Left lung (tissue), 10 donors: ENCODE measurements around the gene AAMP. TPM values are rescaled to one million over a fixed set of nuclear protein-coding genes. Genes with fewer than 3 reads are reported as not detected.
A peak's percentile ranks its signal among the peaks of the same experiment; 100 is the strongest.

Experiments used
- ATAC-seq: fragments of 200-7000 bp; cut with Tn5 transposase; one replicate; pipeline ENCODE4 v1.9.1; 2020; ENCODE audit warnings: moderate library complexity
- DNase-seq, 4 donors: peaks; one replicate each; pipeline ENCODE4 v3.0.0-alpha.2; 2013 to 2020
- H3K27ac ChIP-seq, 2 donors: fragments of 200-600 bp; sonication (generic) in 1 of 2; one replicate each; pipeline versions ENCODE4 v1.5.0 to v1.8.0; 2020 to 2021
- H3K27me3 ChIP-seq, 2 donors: fragments of 200-600 bp; sonication (generic) in 1 of 2; one replicate each; pipeline versions ENCODE4 v1.5.0 to v1.8.0; 2020 to 2021
- H3K36me3 ChIP-seq, 2 donors: fragments of 200-600 bp; sonication (generic) in 1 of 2; one replicate each; pipeline versions ENCODE4 v1.5.0 to v1.8.0; 2020 to 2021
- H3K4me1 ChIP-seq, 2 donors: fragments of 200-600 bp; one replicate each; pipeline ENCODE4 v1.8.0; 2021
- H3K4me3 ChIP-seq, 2 donors: fragments of 200-600 bp; sonication (generic) in 1 of 2; one replicate each; pipeline versions ENCODE4 v1.5.0 to v1.8.0; 2020 to 2021; ENCODE audit warnings: mild to moderate bottlenecking in 1 of 2
- H3K9me3 ChIP-seq, 2 donors: fragments of 200-600 bp; sonication (generic) in 1 of 2; one replicate each; pipeline versions ENCODE4 v1.5.0 to v1.8.0; 2020 to 2021
- intact Hi-C, 2 donors: fragments of 100-400 bp; cut with DNase I; formaldehyde crosslinking; loops; one replicate each; pipeline versions ENCODE4 v1.11.2 to v1.14.2; 2022
- polyA plus RNA-seq, 6 donors: library from polyadenylated mRNA; unstranded; fragments of 120-200 nt; gene quantifications; one replicate each; pipeline ENCODE4 v1.2.1, GENCODE V29; 2013; ENCODE audit not compliant: insufficient read length in 6 of 6
- total RNA-seq, 2 donors: library from RNA; stranded (reverse); fragmentation: NEBNext Ultra II Directional; extraction: Animal tissue kit (Norgen Biotek cat#: 25700); gene quantifications; one replicate each; pipeline ENCODE4 v1.2.1, GENCODE V29; 2021
- TF ChIP-seq, protein P1 (sequence below), 2 donors: fragments of 200-600 bp; sonication (generic) in 1 of 2; IDR thresholded peaks; one replicate each; pipeline versions ENCODE4 v1.5.0 to v1.8.0; 2021; ENCODE audit warnings: antibody characterized with exemption in 2 of 2
- donor health status: DM: no; HTN: yes; CAD: no.
- donor health status: DM: no; HTN: no; CAD: no.

Gene AAMP
- total and polyA plus RNA-seq, 8 donors, result 55.2 to 120 (median 113) TPM

DNA sequence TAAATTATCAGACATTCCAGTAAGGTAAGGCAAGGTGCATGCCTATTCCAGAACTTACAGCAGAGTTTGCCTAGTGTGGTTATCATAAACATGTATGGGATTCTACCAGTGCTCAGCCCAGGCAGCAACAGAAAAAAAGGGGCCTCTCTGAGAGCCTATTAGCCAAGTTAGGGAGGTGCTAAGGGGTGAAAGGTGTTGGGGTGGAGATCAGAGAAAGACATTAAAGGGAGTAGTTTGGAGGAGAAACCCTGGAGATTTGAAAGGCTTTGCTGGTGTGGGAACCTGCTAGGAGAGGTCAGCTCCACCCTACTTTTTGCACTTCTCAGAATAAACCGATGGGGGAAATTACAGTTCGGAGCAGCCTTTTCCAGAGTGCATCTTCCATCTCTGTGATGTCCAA lies 50.0 kb downstream of the AAMP start:
- TF ChIP-seq, protein P1, sequence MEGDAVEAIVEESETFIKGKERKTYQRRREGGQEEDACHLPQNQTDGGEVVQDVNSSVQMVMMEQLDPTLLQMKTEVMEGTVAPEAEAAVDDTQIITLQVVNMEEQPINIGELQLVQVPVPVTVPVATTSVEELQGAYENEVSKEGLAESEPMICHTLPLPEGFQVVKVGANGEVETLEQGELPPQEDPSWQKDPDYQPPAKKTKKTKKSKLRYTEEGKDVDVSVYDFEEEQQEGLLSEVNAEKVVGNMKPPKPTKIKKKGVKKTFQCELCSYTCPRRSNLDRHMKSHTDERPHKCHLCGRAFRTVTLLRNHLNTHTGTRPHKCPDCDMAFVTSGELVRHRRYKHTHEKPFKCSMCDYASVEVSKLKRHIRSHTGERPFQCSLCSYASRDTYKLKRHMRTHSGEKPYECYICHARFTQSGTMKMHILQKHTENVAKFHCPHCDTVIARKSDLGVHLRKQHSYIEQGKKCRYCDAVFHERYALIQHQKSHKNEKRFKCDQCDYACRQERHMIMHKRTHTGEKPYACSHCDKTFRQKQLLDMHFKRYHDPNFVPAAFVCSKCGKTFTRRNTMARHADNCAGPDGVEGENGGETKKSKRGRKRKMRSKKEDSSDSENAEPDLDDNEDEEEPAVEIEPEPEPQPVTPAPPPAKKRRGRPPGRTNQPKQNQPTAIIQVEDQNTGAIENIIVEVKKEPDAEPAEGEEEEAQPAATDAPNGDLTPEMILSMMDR (IDR thresholded peaks at IDR 0.05), result no peak
- DNase-seq (no peak), ATAC-seq (no peak)
- no peaks in the 10 kb centered on the region for H3K27me3 ChIP-seq
- no peaks in the 10 kb centered on the region for H3K9me3 ChIP-seq
- peak overlapping the region in 1 of 2 donors; percentile 91 for H3K4me3 ChIP-seq
- peaks cover 45 to 77% of the 10 kb centered on the region in 2 donors for H3K4me1 ChIP-seq
- H3K36me3 ChIP-seq, result peaks cover 0 to 30% of the 10 kb centered on the region in 2 donors
- intact Hi-C loops, result no loop called here
- peak overlapping the region; percentile 95 to 96 for H3K27ac ChIP-seq

DNA sequence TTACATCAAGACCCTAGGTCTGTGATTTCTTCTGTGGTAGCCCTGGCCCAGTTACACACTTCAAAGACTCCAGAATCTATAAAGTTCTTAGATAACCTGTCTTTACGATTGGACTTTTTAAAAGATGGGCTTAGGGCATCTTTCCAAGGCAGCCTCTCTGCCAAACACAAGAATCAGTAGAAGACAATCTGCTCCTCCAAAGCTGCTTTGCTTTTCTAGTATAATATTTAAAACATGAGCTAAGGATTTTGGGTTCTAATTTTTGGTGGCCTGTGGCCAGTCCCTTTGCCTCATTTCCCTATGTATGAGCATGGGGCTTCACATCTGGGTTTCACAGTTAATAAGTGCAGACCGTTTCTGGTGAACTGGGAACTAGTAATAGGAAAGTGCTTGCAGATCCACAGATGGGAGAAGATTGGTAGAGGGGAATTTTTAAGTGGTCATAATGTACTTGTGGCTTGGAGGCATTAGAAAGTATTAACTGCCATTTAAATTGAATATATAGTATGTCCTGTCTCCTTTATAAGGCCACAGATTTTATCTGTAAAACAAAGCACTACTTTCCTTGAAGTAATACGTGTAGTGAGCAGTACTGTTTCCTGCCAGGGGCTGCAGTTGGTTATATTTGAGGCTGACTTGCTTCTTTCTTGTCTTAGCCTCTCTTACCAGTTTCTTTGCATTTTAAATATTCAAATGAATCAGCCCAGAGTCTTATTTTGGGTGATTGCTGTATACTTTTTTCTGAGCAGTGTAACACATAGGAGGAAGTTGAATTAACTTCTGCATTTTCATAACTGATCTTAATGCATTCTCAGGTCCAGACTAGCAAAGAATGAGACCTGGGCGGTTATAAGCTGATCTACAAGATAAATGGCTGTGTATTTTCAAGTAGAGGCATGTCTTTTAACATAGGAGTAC lies 51.4 kb downstream of the AAMP start:
- no peaks in the 10 kb centered on the region for H3K27me3 ChIP-seq
- peaks cover 45 to 72% of the 10 kb centered on the region in 2 donors for H3K4me1 ChIP-seq
- ATAC-seq (no peak), DNase-seq (no peak)
- TF ChIP-seq, protein P1 (IDR thresholded peaks at IDR 0.05), result no peak
- H3K36me3 ChIP-seq, result peaks cover 0 to 16% of the 10 kb centered on the region in 2 donors
- no peaks in the 10 kb centered on the region for H3K9me3 ChIP-seq
- intact Hi-C loops, result no loop called here
- H3K27ac ChIP-seq, result peak overlapping the region; percentile 95 to 96
- peak overlapping the region; percentile 91 to 98 for H3K4me3 ChIP-seq

DNA sequence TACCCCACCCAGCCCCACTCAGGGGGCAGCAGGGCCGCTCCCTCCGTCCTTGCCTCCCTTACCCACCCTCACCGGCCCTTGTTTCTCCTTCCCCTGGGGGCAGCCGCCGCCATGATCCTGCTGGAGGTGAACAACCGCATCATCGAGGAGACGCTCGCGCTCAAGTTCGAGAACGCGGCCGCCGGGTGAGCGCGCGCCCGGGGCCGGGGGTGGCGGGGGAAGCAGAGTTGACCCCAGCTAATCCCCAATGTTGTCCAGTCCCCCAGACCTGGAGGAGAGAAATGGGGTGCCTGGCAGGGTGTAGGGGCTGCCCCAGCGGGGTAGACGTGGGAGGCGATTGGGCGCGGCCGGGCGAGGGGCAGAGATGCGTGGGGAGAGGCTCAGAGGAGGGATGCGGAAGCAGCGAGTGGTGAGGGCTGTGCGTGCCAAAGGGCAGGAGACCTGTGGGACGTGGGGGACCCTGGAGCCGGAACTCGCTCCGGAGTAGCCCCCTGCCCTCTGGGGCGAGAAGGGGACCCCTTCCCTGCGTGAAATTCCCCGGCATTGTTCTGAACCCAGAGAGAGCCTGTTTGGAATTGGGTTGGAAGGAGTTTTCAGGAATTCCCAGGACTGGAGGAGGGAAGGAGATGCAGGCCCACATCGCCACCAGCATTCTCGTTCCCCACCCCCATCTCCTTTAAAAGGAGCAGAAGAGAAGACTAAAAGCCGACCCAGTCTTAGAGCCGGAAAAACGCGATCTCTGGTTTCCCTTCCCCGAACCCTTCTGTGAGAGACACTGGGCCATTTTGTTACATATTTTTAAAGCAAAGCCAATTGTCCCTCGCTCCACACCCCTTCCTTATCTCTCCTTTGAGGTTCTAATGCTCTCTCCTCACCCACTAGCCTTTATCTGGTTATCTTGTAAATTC lies 52.3 kb downstream of the AAMP start:
- peaks cover 38 to 63% of the 10 kb centered on the region in 2 donors for H3K4me1 ChIP-seq
- H3K36me3 ChIP-seq, result peaks cover 0 to 16% of the 10 kb centered on the region in 2 donors
- H3K9me3 ChIP-seq, result no peaks in the 10 kb centered on the region
- no peaks in the 10 kb centered on the region for H3K27me3 ChIP-seq
- peak overlapping the region; percentile 95 to 96 for H3K27ac ChIP-seq
- peak overlapping the region; percentile 91 to 98 for H3K4me3 ChIP-seq
- peak; percentile 28 to 94 (median 60) for DNase-seq
- peak; percentile 71 for ATAC-seq
- intact Hi-C loops, result no loop called here
- TF ChIP-seq, protein P1 (IDR thresholded peaks at IDR 0.05), result no peak

DNA sequence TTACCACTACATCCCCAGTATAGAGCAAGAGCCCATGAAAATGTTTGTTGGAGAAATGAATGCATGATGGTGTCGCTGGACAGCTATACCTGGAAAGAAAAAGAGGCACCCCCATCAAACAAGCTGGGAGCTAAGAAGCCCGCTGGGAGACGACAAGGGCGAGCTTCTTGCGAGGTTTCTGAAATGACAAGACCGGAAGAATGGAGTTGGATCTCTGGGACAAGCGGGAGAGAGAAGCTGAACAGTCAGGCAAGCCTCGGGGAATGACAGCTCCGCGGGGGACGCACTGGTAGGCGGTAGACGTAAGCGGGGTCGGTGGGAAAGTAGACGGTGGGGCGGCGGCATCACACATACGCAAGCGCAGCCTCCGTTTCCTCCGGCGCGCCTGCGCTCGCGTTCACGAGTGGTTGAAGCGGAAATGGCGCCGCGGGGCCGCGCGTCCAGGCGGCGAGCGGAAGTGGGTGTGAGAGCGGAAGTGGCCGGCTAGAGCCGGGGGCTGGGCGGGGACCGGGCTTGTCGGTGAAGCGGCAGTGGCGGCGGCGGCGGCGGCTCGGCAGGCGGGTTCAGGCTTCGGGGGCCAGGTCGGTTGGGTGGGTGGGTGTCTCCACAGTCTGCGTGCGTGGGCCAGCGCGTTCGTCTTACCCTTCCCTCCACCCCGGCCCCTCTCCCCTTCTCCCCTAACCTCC lies 53.1 kb downstream of the AAMP start, which contains the start of gene ARPC2:
Gene ARPC2 (plus strand): TSS at position 516 of the 686 bp plus-strand sequence. CDS start 282 bp downstream, outside the sequence.
- Histone ChIP-seq H3K27ac (peak within 1 kb of the TSS; percentile 95 to 96), H3K4me3 (peak within 1 kb of the TSS; percentile 91 to 98), H3K36me3 (peaks cover 0 to 13% of the 10 kb centered on the region in 2 donors), H3K4me1 (peaks cover 31 to 55% of the 10 kb centered on the region in 2 donors), H3K27me3 (no peaks in the 10 kb centered on the region), H3K9me3 (no peaks in the 10 kb centered on the region)
- DNase-seq (peak; percentile 95 to 99 (median 98)), ATAC-seq (peak; percentile 94)
- intact Hi-C loops, result no loop called here
- TF ChIP-seq, protein P1 (IDR thresholded peaks at IDR 0.05), result peak; percentile 9 to 35
